GM12874 (cell line): ENCODE measurements around the gene RASGRP2.

Experiments
- TF ChIP-seq, protein P1 (sequence below): IDR thresholded peaks from 2 replicates; pipeline ENCODE4 v1.5.1; 2011; ENCODE audit warnings: low read depth, mild to moderate bottlenecking, control low read depth, low read length, moderate library complexity; ENCODE audit not compliant: insufficient read depth

Gene RASGRP2

DNA sequence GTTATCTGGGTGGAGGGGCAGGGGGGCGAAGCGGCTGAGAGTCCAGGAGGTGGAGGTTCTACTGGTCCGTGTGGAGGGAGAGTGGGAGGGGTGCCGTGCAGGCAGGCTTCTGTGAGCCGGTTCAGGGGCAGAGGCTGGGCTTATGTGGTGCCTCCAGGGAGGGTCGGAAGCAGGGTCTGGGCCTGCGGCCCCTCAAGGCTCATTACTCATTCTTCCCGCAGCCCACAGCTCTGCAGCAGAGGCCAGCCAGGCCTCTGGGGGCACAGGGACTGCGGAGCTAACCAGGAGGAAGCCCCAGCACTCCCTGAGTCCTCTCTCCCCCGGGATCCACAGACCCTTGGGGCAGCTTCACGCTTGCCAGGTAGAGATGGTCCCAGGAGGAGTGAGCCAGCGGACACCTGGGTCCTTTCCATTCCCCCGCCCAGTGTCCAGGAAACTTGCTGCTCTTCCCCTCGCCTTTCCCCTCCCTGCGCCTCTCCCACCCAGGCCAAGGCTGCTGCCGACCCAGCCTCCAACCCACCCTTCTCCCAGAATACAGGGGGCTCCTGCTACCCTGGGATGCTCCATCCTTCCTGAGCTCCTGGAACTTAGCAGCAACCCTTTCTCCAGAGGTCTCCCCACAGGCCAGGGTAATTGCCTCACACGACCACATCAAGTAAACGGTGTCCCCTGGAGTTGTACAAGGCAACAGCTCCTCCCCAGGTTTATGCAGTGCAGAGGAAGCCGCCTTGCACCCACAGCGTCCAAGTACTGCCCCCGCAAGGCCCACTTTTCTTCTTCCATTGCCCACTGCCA is 27.3 kb downstream of the RASGRP2 start:
- TF ChIP-seq, protein P1, sequence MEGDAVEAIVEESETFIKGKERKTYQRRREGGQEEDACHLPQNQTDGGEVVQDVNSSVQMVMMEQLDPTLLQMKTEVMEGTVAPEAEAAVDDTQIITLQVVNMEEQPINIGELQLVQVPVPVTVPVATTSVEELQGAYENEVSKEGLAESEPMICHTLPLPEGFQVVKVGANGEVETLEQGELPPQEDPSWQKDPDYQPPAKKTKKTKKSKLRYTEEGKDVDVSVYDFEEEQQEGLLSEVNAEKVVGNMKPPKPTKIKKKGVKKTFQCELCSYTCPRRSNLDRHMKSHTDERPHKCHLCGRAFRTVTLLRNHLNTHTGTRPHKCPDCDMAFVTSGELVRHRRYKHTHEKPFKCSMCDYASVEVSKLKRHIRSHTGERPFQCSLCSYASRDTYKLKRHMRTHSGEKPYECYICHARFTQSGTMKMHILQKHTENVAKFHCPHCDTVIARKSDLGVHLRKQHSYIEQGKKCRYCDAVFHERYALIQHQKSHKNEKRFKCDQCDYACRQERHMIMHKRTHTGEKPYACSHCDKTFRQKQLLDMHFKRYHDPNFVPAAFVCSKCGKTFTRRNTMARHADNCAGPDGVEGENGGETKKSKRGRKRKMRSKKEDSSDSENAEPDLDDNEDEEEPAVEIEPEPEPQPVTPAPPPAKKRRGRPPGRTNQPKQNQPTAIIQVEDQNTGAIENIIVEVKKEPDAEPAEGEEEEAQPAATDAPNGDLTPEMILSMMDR, result no peak

DNA sequence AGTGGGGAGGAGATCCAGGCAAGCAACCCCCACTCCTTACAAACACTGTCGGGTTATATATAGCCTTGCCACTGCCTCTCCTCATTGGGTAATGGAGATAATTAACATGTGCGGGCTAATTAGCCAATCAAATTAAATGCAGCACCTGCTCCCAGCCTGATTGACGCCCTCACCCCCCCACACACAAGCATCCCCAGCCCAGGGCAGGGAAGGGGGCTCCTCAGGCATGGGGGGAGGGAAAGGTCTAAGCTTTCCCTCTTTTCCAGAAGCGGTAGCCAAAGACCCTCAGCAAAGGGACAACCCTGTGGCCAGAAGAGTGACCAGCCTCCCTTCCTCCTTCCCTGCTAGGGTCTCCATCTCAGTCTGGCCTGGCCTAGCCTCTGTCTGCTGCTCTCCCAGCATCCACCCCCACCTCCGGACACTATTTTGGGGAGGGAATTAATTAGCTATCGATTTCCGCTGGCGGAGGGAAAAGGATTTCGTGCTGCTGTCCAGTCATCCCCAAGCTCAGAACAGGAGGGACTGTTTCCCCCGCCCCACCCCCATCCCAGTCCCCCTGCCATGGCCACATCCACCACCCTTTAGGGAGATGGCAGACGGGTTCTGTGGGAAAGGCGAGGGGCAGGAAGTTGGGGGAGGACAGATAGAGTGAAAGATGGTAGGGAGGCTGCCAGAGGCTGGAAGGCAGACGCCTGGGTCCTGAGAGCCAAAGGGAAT is 28.0 kb downstream of the RASGRP2 start:
- TF ChIP-seq, protein P1, result no peak

DNA sequence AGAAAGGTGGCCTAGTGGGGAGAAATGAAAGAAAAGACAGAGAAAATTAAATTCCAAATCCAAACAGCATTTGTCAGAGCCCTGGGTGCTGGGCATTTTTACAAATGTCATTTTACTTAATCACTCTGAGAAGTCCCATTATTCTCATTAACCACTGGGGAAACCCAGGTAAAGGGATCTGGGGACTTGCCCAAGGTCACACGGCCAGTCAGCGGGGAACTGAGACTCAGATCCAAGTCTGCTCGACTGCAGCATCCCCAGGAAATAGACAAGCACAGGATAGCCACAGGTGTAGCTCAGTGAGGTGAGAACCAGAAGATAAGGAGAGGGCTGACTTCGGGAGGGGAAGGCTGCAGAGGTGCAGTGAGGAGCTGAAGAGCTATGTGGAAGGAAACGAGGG is 28.8 kb downstream of the RASGRP2 start:
- TF ChIP-seq, protein P1, result no peak

DNA sequence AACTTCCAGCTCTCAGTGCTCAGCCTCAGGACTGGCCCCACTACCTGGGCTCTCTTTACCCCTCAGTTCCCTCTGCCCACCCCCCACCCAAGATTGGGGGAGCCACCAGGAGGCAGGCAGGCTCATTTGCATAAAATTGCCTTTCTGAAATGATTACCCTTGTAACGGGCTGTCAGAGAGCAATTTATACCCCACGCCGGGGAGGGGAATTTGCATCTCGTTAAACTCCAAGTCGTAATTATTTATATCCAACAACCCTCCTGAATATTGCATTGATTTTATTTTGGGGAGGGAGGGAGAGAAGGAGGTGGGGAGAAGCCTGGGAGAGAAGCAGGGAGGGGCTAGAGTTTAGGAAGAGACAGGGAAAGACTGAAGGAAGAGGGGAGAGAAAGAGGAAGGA is 29.3 kb downstream of the RASGRP2 start:
- TF ChIP-seq, protein P1, result no peak

DNA sequence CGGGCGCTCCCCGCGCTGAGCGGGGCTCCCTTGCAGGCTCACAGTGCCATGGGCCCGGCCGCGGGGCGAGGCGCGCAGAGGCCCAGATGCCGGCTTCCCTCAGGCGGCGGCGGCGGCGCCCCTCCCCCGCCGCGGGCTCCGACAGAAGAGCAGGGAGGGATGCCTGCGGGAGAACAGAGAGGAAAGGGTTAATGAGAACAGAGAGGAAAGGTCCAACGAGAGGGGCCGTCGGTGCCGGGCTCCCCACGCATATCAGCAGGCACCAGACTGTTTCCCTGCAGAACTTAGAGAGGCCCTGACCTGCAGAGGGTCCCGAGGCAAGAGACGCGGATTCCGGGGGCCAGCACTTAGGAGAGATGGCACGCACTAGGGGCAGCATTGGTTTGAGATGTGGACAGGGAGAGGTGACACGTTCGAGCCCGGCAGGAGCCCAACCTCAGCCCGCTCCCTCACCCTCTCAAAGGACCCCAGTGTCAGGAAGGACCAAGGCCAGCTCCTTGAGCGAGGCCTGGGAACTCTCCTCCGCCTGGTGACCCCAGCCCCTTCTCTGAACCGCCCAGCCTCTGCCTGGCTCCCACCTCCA is 30.1 kb downstream of the RASGRP2 start:
- TF ChIP-seq, protein P1, result no peak

DNA sequence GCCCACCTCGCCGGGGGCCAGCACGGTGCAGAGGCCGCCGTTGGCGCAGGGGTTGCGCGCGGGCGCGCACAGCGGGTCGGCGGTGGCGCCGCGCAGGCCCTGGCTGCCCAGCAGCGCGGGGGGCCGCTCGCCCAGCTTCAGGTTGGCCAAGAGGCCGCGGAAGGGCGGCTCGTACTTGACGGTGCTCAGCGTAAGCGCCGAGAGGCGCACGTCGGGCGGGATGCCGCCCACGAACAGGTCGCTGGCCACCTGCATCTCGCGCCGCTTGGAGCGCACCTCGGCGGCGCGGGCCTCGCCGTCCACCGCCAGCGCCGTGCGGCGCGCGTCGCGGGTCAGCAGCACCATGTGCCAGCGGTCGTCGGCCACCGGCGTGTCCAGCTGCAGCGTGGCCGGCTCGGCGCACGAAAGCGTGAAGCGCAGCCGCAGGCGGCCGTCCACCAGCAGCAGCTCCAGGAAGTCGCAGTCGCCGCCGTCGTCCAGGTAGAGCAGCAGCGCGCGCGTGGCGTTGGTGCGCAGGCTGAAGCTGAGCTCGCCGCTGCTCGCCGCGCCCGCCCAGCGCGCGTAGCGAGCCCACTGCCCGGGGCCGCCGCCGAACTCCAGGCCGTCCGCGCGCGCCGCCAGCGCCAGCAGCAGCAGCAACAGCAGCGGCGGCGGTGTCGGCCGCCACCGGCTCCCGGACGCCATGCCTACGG is 30.8 kb downstream of the RASGRP2 start:
- TF ChIP-seq, protein P1, result no peak

DNA sequence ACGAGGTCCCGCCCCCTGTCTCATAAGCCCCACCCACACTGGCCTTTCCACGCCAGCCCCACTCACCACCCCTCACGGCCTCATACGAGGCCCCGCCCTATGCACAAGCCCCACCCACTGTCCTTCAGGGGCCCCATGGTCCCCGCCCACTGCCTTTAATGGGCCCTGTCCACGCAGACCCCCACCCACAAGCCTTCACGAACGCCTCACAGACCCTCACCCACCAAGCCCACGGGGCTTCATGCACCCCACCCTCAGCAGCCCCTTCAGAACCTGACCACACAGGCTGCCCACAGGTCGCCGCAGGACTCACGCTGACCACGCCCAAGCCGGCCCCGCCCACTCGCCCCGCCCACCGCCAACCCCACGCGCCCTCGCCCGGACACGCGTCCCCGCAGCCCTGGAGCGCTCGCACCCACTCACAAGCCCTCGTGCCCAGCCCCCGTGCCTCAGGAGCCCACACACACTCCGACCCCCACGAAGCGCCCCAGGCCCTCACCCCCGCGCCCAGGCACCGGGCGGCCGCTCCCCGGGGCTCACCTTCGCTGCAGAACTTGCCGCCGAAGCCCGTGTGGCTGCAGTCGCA is 31.4 kb downstream of the RASGRP2 start:
- TF ChIP-seq, protein P1, result no peak
